CD14-positive monocyte (primary cell): ENCODE results near the gene MUC6. TPM values are rescaled to one million over a fixed set of nuclear protein-coding genes. Genes with fewer than 3 reads are reported as not detected.

Source experiments
- DNase-seq, 3 donors: peaks; one replicate each; pipeline ENCODE4 v3.0.0-alpha.2; 2011 to 2022
- H2AFZ ChIP-seq: 2 replicates; pipeline ENCODE4 v1.6.0; 2012; ENCODE audit warnings: mild to moderate bottlenecking, low read depth, low read length, inconsistent platforms; ENCODE audit not compliant: insufficient read depth, poor library complexity, severe bottlenecking
- H3K27ac ChIP-seq, 2 donors: 1 replicate in 1 of 2; 2 replicates in 1 of 2; pipeline ENCODE4 v1.5.1; 2012 to 2013; ENCODE audit warnings: low read length in 2 of 2, control low read depth in 1 of 2, inconsistent platforms in 1 of 2, low read depth in 1 of 2, mild to moderate bottlenecking in 1 of 2
- H3K27me3 ChIP-seq, 2 donors: one replicate each; pipeline versions ENCODE4 v1.6.0 to v1.6.1; 2011 to 2013; ENCODE audit warnings: low read length in 2 of 2; ENCODE audit not compliant: control insufficient read depth in 2 of 2, insufficient read depth in 2 of 2
- H3K36me3 ChIP-seq, 2 donors: replicated peaks in 1 of 2; 1 replicate in 1 of 2; 2 replicates in 1 of 2; pipeline versions ENCODE4 v1.5.1 to v1.6.1; 2012 to 2013; ENCODE audit warnings: low read length in 2 of 2, control low read depth in 1 of 2, inconsistent platforms in 1 of 2, mild to moderate bottlenecking in 1 of 2; ENCODE audit not compliant: insufficient read depth in 2 of 2, control insufficient read depth in 1 of 2
- H3K4me1 ChIP-seq, 2 donors: 1 replicate in 1 of 2; 2 replicates in 1 of 2; pipeline versions ENCODE4 v1.5.1 to v1.6.1; 2012 to 2013; ENCODE audit warnings: low read length in 2 of 2, control low read depth in 1 of 2, inconsistent platforms in 1 of 2, mild to moderate bottlenecking in 1 of 2, moderate library complexity in 1 of 2; ENCODE audit not compliant: insufficient read depth in 2 of 2, control insufficient read depth in 1 of 2
- H3K4me2 ChIP-seq: replicated peaks from 2 replicates; pipeline ENCODE3; 2012; ENCODE audit warnings: low read length, moderate library complexity, mild to moderate bottlenecking; ENCODE audit not compliant: poor library complexity, severe bottlenecking; ENCODE audit errors: extremely low read depth
- H3K4me3 ChIP-seq, 3 experiments: fragments of 200-600 bp in 1 of 3; sonication (generic) in 1 of 3; replicated peaks in 1 of 3; 1 replicate in 2 of 3; 2 replicates in 1 of 3; pipeline ENCODE4 v1.5.1; 2011 to 2013; ENCODE audit warnings: low read length in 3 of 3, mild to moderate bottlenecking in 3 of 3, control low read depth in 2 of 3, low read depth in 2 of 3, inconsistent platforms in 1 of 3, moderate library complexity in 1 of 3
- H3K79me2 ChIP-seq: 2 replicates; pipeline ENCODE4 v1.6.0; 2012; ENCODE audit warnings: mild to moderate bottlenecking, control low read depth, inconsistent platforms, low read length, moderate library complexity; ENCODE audit not compliant: insufficient read depth
- H3K9ac ChIP-seq: 2 replicates; pipeline ENCODE4 v1.6.0; 2017; ENCODE audit warnings: low read length, mild to moderate bottlenecking; ENCODE audit not compliant: insufficient read depth, poor library complexity, severe bottlenecking
- H3K9me3 ChIP-seq, 2 donors: replicated peaks in 1 of 2; 1 replicate in 1 of 2; 2 replicates in 1 of 2; pipeline versions ENCODE4 v1.5.1 to v1.6.1; 2012 to 2013; ENCODE audit warnings: low read length in 2 of 2, control low read depth in 1 of 2; ENCODE audit not compliant: control insufficient read depth in 1 of 2, insufficient read depth in 1 of 2
- H4K20me1 ChIP-seq: 2 replicates; pipeline ENCODE4 v1.6.0; 2012; ENCODE audit warnings: mild to moderate bottlenecking, low read length, control low read depth, moderate library complexity; ENCODE audit not compliant: insufficient read depth
- H3K27ac Mint-ChIP-seq, 7 donors: one replicate each; pipeline ENCODE4 v1.8.0; 2020; ENCODE audit warnings: mild to moderate bottlenecking in 7 of 7, mixed read lengths in 7 of 7, moderate library complexity in 6 of 7, inconsistent platforms in 2 of 7
- H3K27me3 Mint-ChIP-seq, 3 donors: one replicate each; pipeline ENCODE4 v1.8.0; 2021 to 2022; ENCODE audit warnings: low read depth in 3 of 3, mild to moderate bottlenecking in 3 of 3, mixed read lengths in 3 of 3, moderate library complexity in 3 of 3, inconsistent platforms in 1 of 3
- H3K36me3 Mint-ChIP-seq, 2 donors: one replicate each; pipeline ENCODE4 v1.8.0; 2020; ENCODE audit warnings: mixed read lengths in 2 of 2, inconsistent platforms in 1 of 2, mild to moderate bottlenecking in 1 of 2
- H3K4me1 Mint-ChIP-seq: one replicate; pipeline ENCODE4 v1.8.0; 2020; ENCODE audit warnings: mild to moderate bottlenecking, mixed read lengths
- H3K4me3 Mint-ChIP-seq, 2 donors: one replicate each; pipeline ENCODE4 v1.8.0; 2020; ENCODE audit warnings: mild to moderate bottlenecking in 2 of 2, mixed read lengths in 2 of 2, moderate library complexity in 1 of 2
- H3K9me3 Mint-ChIP-seq, 7 donors: one replicate each; pipeline ENCODE4 v1.8.0; 2020 to 2022; ENCODE audit warnings: mixed read lengths in 7 of 7, mild to moderate bottlenecking in 6 of 7, moderate library complexity in 6 of 7, inconsistent platforms in 2 of 7
- CTCF ChIP-seq: fragments of 200-600 bp; IDR thresholded peaks from one replicate; pipeline ENCODE4 v1.8.0; 2022; ENCODE audit warnings: antibody characterized with exemption, mild to moderate bottlenecking
- WGBS: methylation state at CpG from one replicate; pipeline ENCODE4 v1.1.5; 2013; ENCODE audit warnings: missing lambda C conversion rate; ENCODE audit not compliant: insufficient coverage; 5-methylcytosine and 5-hydroxymethylcytosine counted together
- intact Hi-C, 2 donors: fragments of 100-400 bp; cut with micrococcal nuclease; formaldehyde crosslinking; loops; one replicate each; pipeline versions ENCODE4 v1.15.0 to v1.15.1; 2023
- polyA plus RNA-seq, 3 donors: library from polyadenylated mRNA; depleted of rRNA in 1 of 3; unstranded in 2 of 3; stranded (reverse) in 1 of 3; fragments of 300-500 nt in 2 of 3; fragments of >200 nt in 1 of 3; fragmentation: Illumina TruSeq in 2 of 3; gene quantifications; 1 replicate in 2 of 3; 2 replicates in 1 of 3; pipeline ENCODE4 v1.2.3, GENCODE V29; 2012 to 2021

Gene MUC6
- polyA plus RNA-seq, 3 donors, result not detected

GRCh38 chr11:1054143-1055108 is 17.9 kb upstream of the MUC6 start:
- Histone ChIP-seq H3K27ac (no peak overlapping the region), H3K4me1 (no peaks in the 10 kb centered on the region), H3K9ac (no peak overlapping the region), H3K9me3 (no peaks in the 10 kb centered on the region), H3K27me3 (no peaks in the 10 kb centered on the region), H3K4me2 (no peak overlapping the region), H4K20me1 (no peaks in the 10 kb centered on the region), H2AFZ (no peak overlapping the region), H3K79me2 (no peaks in the 10 kb centered on the region), H3K4me3 (no peak overlapping the region), H3K36me3 (no peaks in the 10 kb centered on the region)
- no peak for TF ChIP-seq CTCF
- DNase-seq, result no peak
- H3K4me1 Mint-ChIP-seq, result no peaks in the 10 kb centered on the region
- H3K9me3 Mint-ChIP-seq, result no peaks in the 10 kb centered on the region
- WGBS, result 88% methylated on average over 21 of the region's 25 CpGs
- intact Hi-C loops, result no loop called here
- no peak overlapping the region for H3K4me3 Mint-ChIP-seq
- H3K27me3 Mint-ChIP-seq, result peaks cover 4 to 12% (median 9%) of the 10 kb centered on the region in 3 donors
- no peaks in the 10 kb centered on the region for H3K36me3 Mint-ChIP-seq
- H3K27ac Mint-ChIP-seq, result no peak overlapping the region

DNA sequence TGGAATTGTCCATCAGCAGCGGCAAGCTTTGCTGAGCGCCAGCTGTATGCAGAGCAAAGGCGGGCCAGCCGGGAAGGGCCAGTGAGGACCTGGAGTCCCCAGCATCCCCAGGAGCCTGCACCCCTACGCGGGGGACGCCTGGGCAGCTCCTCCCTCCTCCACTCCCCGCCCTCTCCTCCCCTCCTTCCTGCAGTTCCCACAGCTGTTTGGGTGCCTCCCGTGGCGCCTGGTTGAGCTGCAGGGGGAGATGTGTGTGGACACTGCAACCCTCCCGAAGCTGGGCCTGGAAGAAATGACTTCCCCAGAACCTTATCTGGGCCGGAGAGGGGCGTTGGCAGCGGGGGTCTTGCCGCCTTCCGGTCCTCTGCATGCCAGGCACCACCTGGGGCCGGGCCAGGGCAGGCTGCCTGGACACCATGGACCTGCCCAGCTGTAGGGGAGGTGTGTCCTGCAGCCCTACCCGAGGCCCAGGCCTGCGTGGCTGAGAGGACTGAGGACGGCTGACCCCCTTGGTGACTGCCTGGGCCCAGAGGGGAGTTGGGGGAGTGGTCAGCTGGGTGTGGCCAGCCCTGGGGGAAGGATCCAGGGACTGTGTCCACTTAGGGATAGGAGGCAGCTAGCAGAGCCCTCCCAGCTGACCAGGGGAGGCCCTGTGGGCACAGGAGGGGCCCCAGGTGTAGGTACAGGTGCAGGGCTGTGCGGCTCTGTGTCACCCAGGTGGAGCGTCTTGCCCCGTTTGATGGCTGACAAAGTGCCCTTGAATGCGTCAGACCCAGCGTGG is 16.8 kb upstream of the MUC6 start:
- no peak overlapping the region for H3K4me3 ChIP-seq
- H3K27me3 Mint-ChIP-seq, result peaks cover 6 to 20% (median 17%) of the 10 kb centered on the region in 3 donors
- no peaks in the 10 kb centered on the region for H3K79me2 ChIP-seq
- H3K27me3 ChIP-seq, result peaks cover 0 to 5% of the 10 kb centered on the region in 2 donors
- no peak overlapping the region for H3K27ac Mint-ChIP-seq
- H3K9me3 Mint-ChIP-seq, result no peaks in the 10 kb centered on the region
- no peaks in the 10 kb centered on the region for H3K4me1 ChIP-seq
- H3K9me3 ChIP-seq, result no peaks in the 10 kb centered on the region
- no peak overlapping the region for H3K4me2 ChIP-seq
- H3K27ac ChIP-seq, result no peak overlapping the region
- no peak overlapping the region for H3K9ac ChIP-seq
- 82% methylated on average over 17 of the region's 25 CpGs for WGBS
- H2AFZ ChIP-seq, result no peak overlapping the region
- no peak for TF ChIP-seq CTCF
- H4K20me1 ChIP-seq, result no peaks in the 10 kb centered on the region
- H3K4me1 Mint-ChIP-seq, result peaks cover 3% of the 10 kb centered on the region
- no peak for DNase-seq
- no peak overlapping the region for H3K4me3 Mint-ChIP-seq
- intact Hi-C loops, result no loop called here
- no peaks in the 10 kb centered on the region for H3K36me3 Mint-ChIP-seq
- H3K36me3 ChIP-seq, result no peaks in the 10 kb centered on the region
